SU-DHL-6 (cell line): Measurements from ENCODE around the gene DUS1L.

Source experiments
- CTCF ChIP-seq: fragments of 200-600 bp; sonication (generic); IDR thresholded peaks from one replicate; pipeline ENCODE4 v1.5.1; 2017; ENCODE audit warnings: antibody characterized with exemption, mild to moderate bottlenecking, low read length, moderate library complexity; ENCODE audit not compliant: insufficient read depth, poor library complexity, severe bottlenecking
- EZH2phosphoT487 ChIP-seq: fragments of 200-600 bp; sonication (generic), shearing (Covaris generic); conservative IDR thresholded peaks from 2 replicates; pipeline ENCODE4 v1.6.1; 2018; ENCODE audit warnings: mild to moderate bottlenecking, antibody characterized with exemption, low read length, moderate library complexity, mixed read lengths

GRCh38 chr17:82046903-82047302 is 18.7 kb downstream of the DUS1L start:
- no peak for TF ChIP-seq CTCF
- TF ChIP-seq EZH2phosphoT487: no peak
